HepG2 (cell line): Measurements from ENCODE around the gene TTC22.

Experiments used
- ELF1 ChIP-seq: sonication (generic); formaldehyde crosslinking; IDR thresholded peaks from 2 replicates; pipeline ENCODE4 v1.4.0; 2020; ENCODE audit warnings: missing genetic modification reagents
- HDAC2 ChIP-seq: sonication (generic); formaldehyde crosslinking; IDR thresholded peaks from 2 replicates; pipeline ENCODE4 v1.4.0; 2020; ENCODE audit warnings: missing genetic modification reagents
- ISX ChIP-seq: sonication (generic); formaldehyde crosslinking; conservative IDR thresholded peaks from 2 replicates; pipeline ENCODE4 v1.5.0; 2020; ENCODE audit warnings: missing genetic modification reagents
- JUN ChIP-seq: sonication (generic); formaldehyde crosslinking; IDR thresholded peaks from 2 replicates; pipeline ENCODE4 v1.4.0; 2020; ENCODE audit warnings: mild to moderate bottlenecking, missing genetic modification reagents
- RFX5 ChIP-seq: IDR thresholded peaks from 2 replicates; pipeline ENCODE4 v1.6.1; 2011; ENCODE audit warnings: low read depth, low read length, improper control_type of control experiment
- SYNCRIP ChIP-seq: fragments of 200-400 bp; formaldehyde crosslinking; IDR thresholded peaks from 2 replicates; pipeline ENCODE4 v1.6.1; 2018; ENCODE audit warnings: mild to moderate bottlenecking, low read depth, low read length; ENCODE audit not compliant: insufficient read depth
- TBL1XR1 ChIP-seq: fragments of 150-350 bp; IDR thresholded peaks from 2 replicates; pipeline ENCODE4 v1.6.1; 2014; ENCODE audit warnings: borderline replicate concordance, low read length; ENCODE audit not compliant: partially characterized antibody
- TEAD2 ChIP-seq: sonication (generic); formaldehyde crosslinking; IDR thresholded peaks from 2 replicates; pipeline ENCODE4 v1.9.0; 2021; ENCODE audit warnings: missing genetic modification reagents
- ZC3H13 ChIP-seq: sonication (generic); formaldehyde crosslinking; IDR thresholded peaks from 2 replicates; pipeline ENCODE4 v1.8.1; 2023; ENCODE audit warnings: mild to moderate bottlenecking, missing genetic modification reagents, moderate library complexity
- ZNF460 ChIP-seq: sonication (generic); formaldehyde crosslinking; IDR thresholded peaks from 2 replicates; pipeline ENCODE4 v1.5.1; 2020; ENCODE audit warnings: missing genetic modification reagents, mild to moderate bottlenecking, borderline replicate concordance
- TF ChIP-seq, protein P1 (sequence below): sonication (generic); formaldehyde crosslinking; IDR thresholded peaks from 2 replicates; pipeline ENCODE4 v1.5.0; 2020; ENCODE audit warnings: mild to moderate bottlenecking, missing genetic modification reagents, moderate library complexity
- TF ChIP-seq, protein P2 (sequence below): sonication (generic); formaldehyde crosslinking; IDR thresholded peaks from 2 replicates; pipeline ENCODE4 v1.4.0; 2020; ENCODE audit warnings: mild to moderate bottlenecking, missing genetic modification reagents, borderline replicate concordance
- TF ChIP-seq, protein P3 (sequence below): sonication (generic); formaldehyde crosslinking; IDR thresholded peaks from 2 replicates; pipeline ENCODE4 v1.5.0; 2020; ENCODE audit warnings: missing genetic modification reagents, mild to moderate bottlenecking, borderline replicate concordance

DNA sequence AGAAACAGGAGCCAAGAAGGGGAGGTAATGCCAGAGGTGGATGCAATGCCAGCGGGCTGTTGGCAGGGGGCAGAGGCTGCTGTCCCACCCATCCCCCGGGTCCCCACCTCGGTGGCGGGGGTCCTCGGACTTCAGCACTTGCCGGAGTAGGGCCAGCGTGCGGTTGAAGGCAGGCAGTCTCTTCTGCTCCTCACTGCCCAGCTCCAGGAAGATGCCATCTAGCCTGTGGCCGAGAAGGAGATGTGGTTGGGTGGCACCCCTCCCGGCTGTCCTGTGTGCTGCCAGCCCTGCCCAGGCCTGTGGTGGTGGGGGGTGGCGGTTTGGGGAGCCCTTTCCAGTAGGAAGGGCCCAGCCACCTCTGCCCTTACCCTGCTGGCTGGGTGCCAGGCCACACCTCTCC, 13.5 kb downstream of the TTC22 start:
- TF ChIP-seq HDAC2 (CRISPR knock-in tag) (no peak), ZC3H13 (CRISPR knock-in tag) (no peak), TBL1XR1 (no peak), ZNF460 (CRISPR knock-in tag) (no peak), ISX (CRISPR knock-in tag) (no peak), JUN (CRISPR knock-in tag) (no peak), TEAD2 (CRISPR knock-in tag) (no peak), ELF1 (CRISPR knock-in tag) (no peak), SYNCRIP (no peak), RFX5 (no peak)
- TF ChIP-seq, protein P1, sequence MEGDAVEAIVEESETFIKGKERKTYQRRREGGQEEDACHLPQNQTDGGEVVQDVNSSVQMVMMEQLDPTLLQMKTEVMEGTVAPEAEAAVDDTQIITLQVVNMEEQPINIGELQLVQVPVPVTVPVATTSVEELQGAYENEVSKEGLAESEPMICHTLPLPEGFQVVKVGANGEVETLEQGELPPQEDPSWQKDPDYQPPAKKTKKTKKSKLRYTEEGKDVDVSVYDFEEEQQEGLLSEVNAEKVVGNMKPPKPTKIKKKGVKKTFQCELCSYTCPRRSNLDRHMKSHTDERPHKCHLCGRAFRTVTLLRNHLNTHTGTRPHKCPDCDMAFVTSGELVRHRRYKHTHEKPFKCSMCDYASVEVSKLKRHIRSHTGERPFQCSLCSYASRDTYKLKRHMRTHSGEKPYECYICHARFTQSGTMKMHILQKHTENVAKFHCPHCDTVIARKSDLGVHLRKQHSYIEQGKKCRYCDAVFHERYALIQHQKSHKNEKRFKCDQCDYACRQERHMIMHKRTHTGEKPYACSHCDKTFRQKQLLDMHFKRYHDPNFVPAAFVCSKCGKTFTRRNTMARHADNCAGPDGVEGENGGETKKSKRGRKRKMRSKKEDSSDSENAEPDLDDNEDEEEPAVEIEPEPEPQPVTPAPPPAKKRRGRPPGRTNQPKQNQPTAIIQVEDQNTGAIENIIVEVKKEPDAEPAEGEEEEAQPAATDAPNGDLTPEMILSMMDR = no peak
- TF ChIP-seq, protein P2, sequence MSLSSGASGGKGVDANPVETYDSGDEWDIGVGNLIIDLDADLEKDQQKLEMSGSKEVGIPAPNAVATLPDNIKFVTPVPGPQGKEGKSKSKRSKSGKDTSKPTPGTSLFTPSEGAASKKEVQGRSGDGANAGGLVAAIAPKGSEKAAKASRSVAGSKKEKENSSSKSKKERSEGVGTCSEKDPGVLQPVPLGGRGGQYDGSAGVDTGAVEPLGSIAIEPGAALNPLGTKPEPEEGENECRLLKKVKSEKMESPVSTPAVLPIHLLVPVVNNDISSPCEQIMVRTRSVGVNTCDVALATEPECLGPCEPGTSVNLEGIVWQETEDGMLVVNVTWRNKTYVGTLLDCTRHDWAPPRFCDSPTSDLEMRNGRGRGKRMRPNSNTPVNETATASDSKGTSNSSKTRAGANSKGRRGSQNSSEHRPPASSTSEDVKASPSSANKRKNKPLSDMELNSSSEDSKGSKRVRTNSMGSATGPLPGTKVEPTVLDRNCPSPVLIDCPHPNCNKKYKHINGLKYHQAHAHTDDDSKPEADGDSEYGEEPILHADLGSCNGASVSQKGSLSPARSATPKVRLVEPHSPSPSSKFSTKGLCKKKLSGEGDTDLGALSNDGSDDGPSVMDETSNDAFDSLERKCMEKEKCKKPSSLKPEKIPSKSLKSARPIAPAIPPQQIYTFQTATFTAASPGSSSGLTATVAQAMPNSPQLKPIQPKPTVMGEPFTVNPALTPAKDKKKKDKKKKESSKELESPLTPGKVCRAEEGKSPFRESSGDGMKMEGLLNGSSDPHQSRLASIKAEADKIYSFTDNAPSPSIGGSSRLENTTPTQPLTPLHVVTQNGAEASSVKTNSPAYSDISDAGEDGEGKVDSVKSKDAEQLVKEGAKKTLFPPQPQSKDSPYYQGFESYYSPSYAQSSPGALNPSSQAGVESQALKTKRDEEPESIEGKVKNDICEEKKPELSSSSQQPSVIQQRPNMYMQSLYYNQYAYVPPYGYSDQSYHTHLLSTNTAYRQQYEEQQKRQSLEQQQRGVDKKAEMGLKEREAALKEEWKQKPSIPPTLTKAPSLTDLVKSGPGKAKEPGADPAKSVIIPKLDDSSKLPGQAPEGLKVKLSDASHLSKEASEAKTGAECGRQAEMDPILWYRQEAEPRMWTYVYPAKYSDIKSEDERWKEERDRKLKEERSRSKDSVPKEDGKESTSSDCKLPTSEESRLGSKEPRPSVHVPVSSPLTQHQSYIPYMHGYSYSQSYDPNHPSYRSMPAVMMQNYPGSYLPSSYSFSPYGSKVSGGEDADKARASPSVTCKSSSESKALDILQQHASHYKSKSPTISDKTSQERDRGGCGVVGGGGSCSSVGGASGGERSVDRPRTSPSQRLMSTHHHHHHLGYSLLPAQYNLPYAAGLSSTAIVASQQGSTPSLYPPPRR (CRISPR knock-in tag) = no peak
- TF ChIP-seq, protein P3, sequence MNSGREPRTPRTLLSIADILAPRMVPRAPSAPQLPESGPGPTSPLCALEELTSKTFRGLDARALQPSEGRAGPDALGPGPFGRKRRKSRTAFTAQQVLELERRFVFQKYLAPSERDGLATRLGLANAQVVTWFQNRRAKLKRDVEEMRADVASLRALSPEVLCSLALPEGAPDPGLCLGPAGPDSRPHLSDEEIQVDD (CRISPR knock-in tag) = no peak
